H4 (cell line): ENCODE measurements around the gene SNRPB2. TPM values are rescaled to one million over a fixed set of nuclear protein-coding genes. Genes with fewer than 3 reads are reported as not detected.

Source experiments
- total RNA-seq: library from RNA; depleted of rRNA; stranded (reverse); fragments of >200 nt; shearing (Covaris generic); gene quantifications from 2 replicates; pipeline ENCODE4 v1.2.3, GENCODE V29; 2014; rRNA removed

Gene SNRPB2
- total RNA-seq, 1 experiment from 2014 or later = 143 TPM

Other genes with a start within 250 kb of the SNRPB2 start
- 5.0 and 7.4 TPM in 2 replicates for gene KIF16B, start 156.6 kb upstream of the SNRPB2 start, total RNA-seq
- gene OTOR, start 18.3 kb downstream of the SNRPB2 start, total RNA-seq = not detected in 2 replicates